BJ (cell line): Measurements from ENCODE around the gene UCHL3. TPM values are rescaled to one million over a fixed set of nuclear protein-coding genes. Genes with fewer than 3 reads are reported as not detected.

Source experiments
- CTCF ChIA-PET: fragments of 350-600 bp; formaldehyde crosslinking; extraction: SDS; loops from one replicate; lab custom pipeline; 2021; ENCODE audit warnings: antibody characterized with exemption, inconsistent platforms; lab: Yijun Ruan, JAX
- POLR2A ChIA-PET: fragments of 300-600 bp; sonication (Branson Sonifier 250); formaldehyde crosslinking; extraction: SDS; loops from one replicate; lab custom pipeline; 2021; ENCODE audit warnings: antibody characterized with exemption; lab: Charles Lee
- DNase-seq: peaks from one replicate; pipeline ENCODE4 v3.0.0-alpha.2; 2011; ENCODE audit warnings: low read depth
- H3K27me3 ChIP-seq: 2 replicates; pipeline ENCODE4 v1.6.0; 2011; ENCODE audit warnings: low read length; ENCODE audit not compliant: control insufficient read depth, insufficient read depth
- H3K36me3 ChIP-seq: 2 replicates; pipeline ENCODE4 v1.5.1; 2011; ENCODE audit warnings: low read length; ENCODE audit not compliant: control insufficient read depth, insufficient read depth
- H3K4me3 ChIP-seq: 2 replicates; pipeline ENCODE4 v1.5.1; 2011; ENCODE audit warnings: low read depth, mild to moderate bottlenecking, control low read depth, low read length
- CTCF ChIP-seq: IDR thresholded peaks from 2 replicates; pipeline ENCODE4 v1.5.1; 2011; ENCODE audit warnings: low read depth, mild to moderate bottlenecking, control low read depth, inconsistent platforms, low read length, moderate library complexity; ENCODE audit not compliant: insufficient read depth
- polyA plus RNA-seq: library from polyadenylated mRNA; depleted of rRNA; stranded (reverse); fragments of >200 nt; gene quantifications from 2 replicates; pipeline ENCODE4 v1.2.3, GENCODE V29; 2011

Gene UCHL3
- polyA plus RNA-seq, 1 experiment: 24.4 TPM

- POLR2A ChIA-PET: no interaction called here
- TF ChIP-seq CTCF: no peak
- no peak overlapping the region for H3K4me3 ChIP-seq
- no peak for DNase-seq
- H3K36me3 ChIP-seq: no peaks in the 10 kb centered on the region
- H3K27me3 ChIP-seq: no peaks in the 10 kb centered on the region
- CTCF ChIA-PET: no interaction called here
These were observed 31.0 kb upstream of the UCHL3 start for GRCh38 chr13:75518439-75519088.

- Histone ChIP-seq H3K4me3 (no peak overlapping the region), H3K36me3 (peaks cover 2% of the 10 kb centered on the region; the same call in 1 of the 2 replicates), H3K27me3 (no peaks in the 10 kb centered on the region)
- TF ChIP-seq CTCF: no peak
- POLR2A ChIA-PET: no interaction called here
- DNase-seq: no peak
- CTCF ChIA-PET: interaction anchor here (1.6 kb wide), 1 partner anchor 10 kb away, joined by 3 read pairs; no protein-coding TSS in a partner anchor
These were observed 27.6 kb upstream of the UCHL3 start for GRCh38 chr13:75521956-75522355.

- no peak for TF ChIP-seq CTCF
- Histone ChIP-seq H3K27me3 (no peaks in the 10 kb centered on the region), H3K4me3 (no peak overlapping the region), H3K36me3 (peaks cover 2% of the 10 kb centered on the region)
- DNase-seq: no peak
- CTCF ChIA-PET: interaction anchor here (1.0 to 1.2 kb wide), 2 partner anchors 19 to 26 kb away, joined by 3 read pairs; partner anchors contain the start of gene UCHL3
- POLR2A ChIA-PET: no interaction called here
These were observed 19.0 kb upstream of the UCHL3 start for GRCh38 chr13:75530549-75530961.

- Histone ChIP-seq H3K36me3 (peaks cover 2% of the 10 kb centered on the region), H3K4me3 (no peak overlapping the region), H3K27me3 (no peaks in the 10 kb centered on the region)
- TF ChIP-seq CTCF: no peak
- POLR2A ChIA-PET: no interaction called here
- no peak for DNase-seq
- CTCF ChIA-PET: no interaction called here
These were observed 15.7 kb upstream of the UCHL3 start for GRCh38 chr13:75533861-75534260.

- ChIA-PET POLR2A (no interaction called here), CTCF (interaction anchor here (1.1 to 2.1 kb wide), 2 partner anchors 99 to 165 kb away, joined by 3 to 5 read pairs; no protein-coding TSS in a partner anchor)
- TF ChIP-seq CTCF: peak; percentile 31; the same call in 1 of the 2 replicates
- Histone ChIP-seq H3K36me3 (peaks cover 2% of the 10 kb centered on the region), H3K27me3 (no peaks in the 10 kb centered on the region), H3K4me3 (peak within 1 kb of the TSS; percentile 90)
- DNase-seq: peak; percentile 56
These were observed 11.9 kb upstream of the UCHL3 start, which contains the start of gene COMMD6 for GRCh38 chr13:75537401-75538365. TSS of gene COMMD6 (minus strand) at chr13:75537841. CDS start at chr13:75537805, 36 bp downstream.
